AG04450 (cell line): ENCODE results near the gene SAP130. TPM values are rescaled to one million over a fixed set of nuclear protein-coding genes. Genes with fewer than 3 reads are reported as not detected.

Source experiments
- CTCF ChIA-PET: fragments of 300-600, 350-600 bp; formaldehyde crosslinking; extraction: SDS; loops from one replicate; lab custom pipeline; 2022; ENCODE audit warnings: antibody characterized with exemption, inconsistent platforms; lab: Charles Lee
- POLR2A ChIA-PET: fragments of 350-600 bp; formaldehyde crosslinking; extraction: SDS; loops from one replicate; lab custom pipeline; 2021; ENCODE audit warnings: antibody characterized with exemption, inconsistent platforms; lab: Yijun Ruan, JAX
- DNase-seq: peaks from one replicate; pipeline ENCODE4 v3.0.0-alpha.2; 2011; ENCODE audit warnings: low read depth, low spot score
- H3K27ac ChIP-seq: one replicate; pipeline ENCODE4 v1.5.1; 2012; ENCODE audit warnings: low read depth, low read length, control low read depth
- H3K27me3 ChIP-seq: one replicate; pipeline ENCODE4 v1.6.0; 2012; ENCODE audit warnings: low read length; ENCODE audit not compliant: control insufficient read depth, insufficient read depth
- H3K4me3 ChIP-seq: 2 replicates; pipeline ENCODE4 v1.5.1; 2011; ENCODE audit warnings: mild to moderate bottlenecking, low read depth, low read length, control low read depth
- H3K9me3 ChIP-seq: 2 replicates; pipeline ENCODE4 v1.5.1; 2012; ENCODE audit warnings: low read length; ENCODE audit not compliant: control insufficient read depth, insufficient read depth
- CTCF ChIP-seq: IDR thresholded peaks from 2 replicates; pipeline ENCODE4 v1.5.1; 2011; ENCODE audit warnings: low read depth, low read length, control low read depth, inconsistent platforms
- polyA plus RNA-seq: library from polyadenylated mRNA; depleted of rRNA; stranded (reverse); fragments of >200 nt; gene quantifications from 2 replicates; pipeline ENCODE4 v1.2.3, GENCODE V29; 2011

Gene SAP130
- polyA plus RNA-seq, 1 experiment, result 13.3 TPM

GRCh38 chr2:128064353-128064752 is 36.5 kb upstream of the SAP130 start:
- DNase-seq, result no peak
- H3K27ac ChIP-seq, result no peak overlapping the region
- no peak overlapping the region for H3K4me3 ChIP-seq
- ChIA-PET CTCF (interaction anchor here (0.6 to 2.6 kb wide), 12 partner anchors 8 to 1786 kb away, joined by 3 to 14 read pairs (median 4); no protein-coding TSS in a partner anchor), POLR2A (interaction anchor here (1.3 kb wide), 1 partner anchor 27 kb away, joined by 3 read pairs; the partner anchor contains the start of gene UGGT1)
- no peak for TF ChIP-seq CTCF
- no peaks in the 10 kb centered on the region for H3K9me3 ChIP-seq
- no peaks in the 10 kb centered on the region for H3K27me3 ChIP-seq

- H3K27me3 ChIP-seq, result no peaks in the 10 kb centered on the region
- CTCF ChIA-PET, result interaction anchor here (0.6 to 2.6 kb wide), 6 partner anchors 11 to 1861 kb away, joined by 3 to 14 read pairs (median 6); no protein-coding TSS in a partner anchor
- H3K4me3 ChIP-seq, result no peak overlapping the region
- H3K9me3 ChIP-seq, result no peaks in the 10 kb centered on the region
- POLR2A ChIA-PET, result no interaction called here
- DNase-seq, result no peak
- no peak for TF ChIP-seq CTCF
- H3K27ac ChIP-seq, result no peak overlapping the region
These were observed 34.7 kb upstream of the SAP130 start for GRCh38 chr2:128062571-128062970.

- no peak for TF ChIP-seq CTCF
- POLR2A ChIA-PET, result no interaction called here
- Histone ChIP-seq H3K4me3 (no peak overlapping the region), H3K27me3 (peaks cover 4% of the 10 kb centered on the region), H3K27ac (no peak overlapping the region), H3K9me3 (no peaks in the 10 kb centered on the region)
- no peak for DNase-seq
- CTCF ChIA-PET, result no interaction called here
These were observed 30.3 kb upstream of the SAP130 start for GRCh38 chr2:128058114-128058513.

- Histone ChIP-seq H3K27me3 (peaks cover 6% of the 10 kb centered on the region), H3K27ac (no peak overlapping the region), H3K4me3 (no peak overlapping the region), H3K9me3 (no peaks in the 10 kb centered on the region)
- ChIA-PET POLR2A (no interaction called here), CTCF (no interaction called here)
- no peak for TF ChIP-seq CTCF
- no peak for DNase-seq
These were observed 29.5 kb upstream of the SAP130 start for GRCh38 chr2:128057334-128057733.

GRCh38 chr2:128054104-128054885 is 26.4 kb upstream of the SAP130 start:
- ChIA-PET CTCF (interaction anchor here (1.8 kb wide), 1 partner anchor 9 kb away, joined by 4 read pairs; no protein-coding TSS in a partner anchor), POLR2A (interaction anchor here (0.6 kb wide), 1 partner anchor 9 kb away, joined by 3 read pairs; no protein-coding TSS in a partner anchor)
- no peak overlapping the region for H3K27ac ChIP-seq
- DNase-seq, result no peak
- peaks cover 11% of the 10 kb centered on the region for H3K27me3 ChIP-seq
- no peak overlapping the region for H3K4me3 ChIP-seq
- no peaks in the 10 kb centered on the region for H3K9me3 ChIP-seq
- TF ChIP-seq CTCF, result no peak
